ENCODE results near the gene HPD.
"Not testable (repeated sequence)": the region's sequence is repeated elsewhere in the genome, so short reads cannot be mapped to it uniquely, and the experiment has no call there.

Gene HPD

DNA sequence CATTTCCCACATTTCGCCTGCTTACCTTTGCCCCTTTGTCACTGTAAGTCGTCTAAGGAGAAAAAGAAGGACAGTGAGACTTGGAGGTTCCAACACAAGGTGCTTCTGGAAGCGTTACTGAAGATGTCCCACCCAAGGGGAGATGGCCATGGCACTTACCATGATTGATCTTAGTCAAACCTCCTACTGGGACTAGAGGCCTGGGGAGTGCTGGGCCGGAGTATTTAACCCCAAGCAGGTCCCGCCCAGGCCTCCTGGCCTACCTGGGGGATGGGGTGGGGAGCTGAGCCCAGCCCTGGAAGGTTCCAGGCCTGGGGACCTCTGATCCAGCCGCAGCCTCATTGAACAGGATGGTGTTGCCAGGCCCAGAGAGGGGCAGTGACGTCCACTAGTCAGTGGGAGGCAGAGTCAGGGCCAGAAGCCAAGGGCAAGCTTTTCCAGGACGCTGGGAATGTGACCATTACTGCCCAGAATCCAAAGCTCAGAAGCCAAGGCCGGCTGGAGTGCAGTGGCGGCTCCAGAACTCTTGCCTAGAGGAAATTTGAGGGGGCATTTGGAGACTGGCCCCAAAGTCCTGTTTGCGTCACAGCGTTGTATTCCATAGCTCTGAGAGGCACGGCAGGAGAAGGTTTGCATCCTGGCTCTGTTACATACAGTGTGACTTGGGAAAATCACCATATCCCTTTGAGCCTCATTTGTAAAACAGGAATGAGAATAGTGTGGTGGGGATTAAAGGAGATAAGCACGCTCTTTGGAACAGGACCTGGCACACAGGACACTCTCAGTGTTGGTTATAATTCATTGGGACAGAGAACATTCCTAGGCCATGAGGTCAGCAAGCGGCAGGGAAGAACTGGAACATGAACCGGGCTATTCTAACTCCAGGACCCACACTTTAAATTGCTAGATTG lies at the start of gene HPD:
TSS of gene HPD (minus strand) at position 198 of the 911 bp plus-strand sequence. CDS start at position 162, 36 bp downstream.
- peak; percentile 28 for FAIRE-seq

DNA sequence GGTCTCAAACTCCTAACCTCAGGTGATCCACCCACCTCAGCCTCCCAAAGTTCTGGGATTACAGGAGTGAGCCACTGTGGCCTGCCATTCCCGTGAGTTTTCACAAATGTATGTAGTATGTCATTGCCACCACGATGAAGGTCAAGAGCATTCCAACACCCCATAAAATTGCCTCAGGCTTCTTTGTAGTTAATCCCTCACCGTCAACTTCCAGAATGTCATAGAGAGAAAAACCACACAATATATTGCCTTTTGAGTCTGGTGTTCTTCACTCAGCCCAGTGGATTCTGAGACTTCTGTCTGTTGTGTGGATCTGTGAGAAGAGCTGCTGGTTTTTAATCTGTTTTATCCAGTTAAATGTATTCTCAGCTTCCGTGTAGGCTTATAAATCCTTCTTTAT lies 47.1 kb upstream of the HPD start:
- FAIRE-seq = no peak

DNA sequence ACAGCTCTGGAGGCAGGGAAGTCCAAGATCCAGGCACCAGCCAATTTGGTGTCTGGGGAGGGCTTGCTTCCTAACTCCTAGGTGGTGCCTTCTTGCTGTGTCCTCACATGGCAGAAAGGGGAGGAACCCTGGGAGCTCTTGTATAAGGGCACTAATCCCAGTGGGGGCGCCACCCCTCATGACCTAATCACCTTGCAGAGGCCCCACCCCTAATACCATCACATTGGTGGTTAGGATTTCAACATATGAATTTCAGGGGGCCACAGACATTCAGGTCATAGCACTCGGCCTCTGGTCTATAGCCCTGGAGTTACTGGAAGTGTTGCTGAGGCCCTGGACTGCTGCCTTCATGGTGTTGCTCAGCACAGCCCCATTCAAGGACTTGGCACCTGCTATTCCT lies 44.5 kb upstream of the HPD start:
- FAIRE-seq = no peak

DNA sequence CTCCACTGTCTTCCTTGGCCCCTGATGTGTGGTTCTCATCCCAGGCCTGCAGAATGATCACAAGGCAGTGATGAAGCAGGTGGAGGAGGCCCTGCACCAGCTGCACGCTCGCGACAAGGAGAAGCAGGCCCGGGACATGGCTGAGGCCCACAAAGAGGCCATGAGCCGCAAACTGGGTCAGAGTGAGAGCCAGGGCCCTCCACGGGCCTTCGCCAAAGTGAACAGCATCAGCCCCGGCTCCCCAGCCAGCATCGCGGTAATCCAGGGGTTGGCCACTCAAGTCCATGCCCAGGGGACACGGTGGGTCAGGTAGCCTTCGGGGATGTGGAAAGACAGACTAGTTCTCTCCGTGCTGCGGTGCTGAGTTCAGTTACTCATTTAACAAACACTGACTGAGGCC lies 40.9 kb upstream of the HPD start:
- FAIRE-seq = no peak

DNA sequence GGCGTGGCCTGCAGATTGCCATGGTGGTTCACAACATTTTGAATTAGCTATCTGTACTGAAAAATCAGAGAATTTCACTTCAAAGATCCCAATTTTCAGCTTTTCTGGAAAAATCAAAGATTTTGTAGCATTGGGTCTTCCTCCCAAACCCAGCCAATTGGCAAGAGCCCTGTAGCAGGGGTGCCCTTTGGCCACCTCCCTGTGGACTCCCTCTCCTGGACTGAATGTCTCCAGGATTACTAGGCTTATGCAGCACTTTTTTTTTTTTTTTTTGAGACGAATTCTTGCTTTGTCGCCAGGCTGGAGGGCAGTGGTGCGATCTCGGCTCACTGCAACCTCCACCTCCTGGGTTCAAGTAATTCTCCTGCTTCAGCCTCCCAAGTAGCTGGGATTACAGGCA lies 39.6 kb upstream of the HPD start:
- FAIRE-seq = no peak

DNA sequence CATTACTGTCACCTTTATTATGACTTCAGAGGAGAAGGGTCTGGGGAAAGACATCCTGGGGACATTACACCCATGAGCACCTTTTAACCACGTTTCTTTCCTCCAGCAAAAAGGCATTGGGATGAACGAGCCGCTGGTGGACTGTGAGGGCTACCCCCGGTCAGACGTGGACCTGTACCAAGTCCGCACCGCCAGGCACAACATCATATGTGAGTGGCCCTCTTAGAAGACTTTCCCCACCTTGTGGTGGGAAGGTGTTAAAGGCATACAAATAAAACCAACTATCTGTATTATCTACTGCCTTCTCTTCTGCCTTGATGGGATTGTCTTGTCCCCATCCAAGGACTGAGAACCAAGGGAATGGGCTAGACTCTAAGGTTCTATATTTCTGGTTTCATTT lies 36.0 kb upstream of the HPD start:
- no peak for FAIRE-seq

DNA sequence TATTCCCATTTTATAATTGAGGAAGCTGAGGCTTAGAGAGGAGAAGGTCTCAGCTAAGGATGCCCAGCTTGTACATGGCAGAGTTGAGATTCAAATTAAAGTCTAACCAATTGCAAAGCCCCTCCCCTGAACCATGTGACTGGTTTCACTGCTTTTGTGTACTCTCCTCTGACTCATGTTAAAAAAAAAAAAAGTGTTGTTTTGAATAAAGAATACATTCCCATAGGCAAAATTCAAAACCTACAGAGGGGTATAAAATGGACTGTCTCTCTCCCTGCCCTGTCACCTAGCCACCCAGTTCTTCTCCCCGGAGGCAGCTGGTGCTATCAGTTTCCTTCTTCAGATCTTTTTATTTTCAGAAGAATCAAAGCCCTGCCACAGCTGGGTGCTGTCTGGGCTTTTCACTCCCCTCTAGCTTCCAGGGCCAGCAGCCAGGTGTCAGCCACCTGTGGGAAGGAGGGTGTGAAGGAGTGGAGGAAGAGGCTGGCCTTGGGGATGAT lies 35.4 kb upstream of the HPD start:
- FAIRE-seq = no peak

DNA sequence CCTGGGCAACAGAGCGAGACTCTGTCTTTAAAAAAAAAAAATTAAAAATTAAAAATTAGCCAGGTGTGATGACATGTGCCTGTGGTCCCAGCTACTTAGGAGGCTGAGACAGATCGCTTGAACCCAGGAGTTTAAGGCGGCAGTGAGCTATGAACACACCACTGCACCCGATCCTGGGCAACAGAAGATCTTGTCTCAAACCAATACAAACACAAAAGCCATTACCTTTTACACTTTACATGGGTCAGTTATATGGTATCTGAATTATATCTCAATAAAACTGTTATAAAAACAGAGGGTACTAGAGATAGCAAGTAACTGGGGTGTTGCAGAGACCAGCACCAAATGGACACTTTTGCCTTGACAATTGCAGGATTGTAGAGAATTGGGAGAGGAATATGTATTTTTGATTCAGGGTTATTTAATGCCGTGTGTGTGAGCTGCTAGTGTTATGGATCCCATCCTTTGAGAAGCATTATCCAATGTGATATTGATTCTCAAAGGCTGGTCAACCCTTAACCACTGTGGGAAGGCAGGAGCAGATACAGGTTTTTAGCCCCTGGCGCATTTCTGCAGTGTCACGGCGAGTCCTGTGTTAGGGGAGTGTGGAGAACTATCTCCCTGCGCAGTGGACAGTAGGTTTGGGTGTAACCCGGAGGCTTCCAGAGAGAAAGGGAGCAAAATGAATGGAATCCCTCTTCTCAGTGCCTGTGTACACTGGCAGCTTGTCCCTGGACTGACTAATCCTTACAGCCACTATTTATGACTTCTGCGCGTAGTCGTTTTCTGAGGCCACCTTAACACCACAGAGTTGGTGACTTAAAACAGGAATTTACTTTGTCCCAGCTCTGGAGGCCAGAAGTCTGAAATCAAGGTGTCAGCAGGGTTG lies 34.3 kb upstream of the HPD start:
- no peak for FAIRE-seq

DNA sequence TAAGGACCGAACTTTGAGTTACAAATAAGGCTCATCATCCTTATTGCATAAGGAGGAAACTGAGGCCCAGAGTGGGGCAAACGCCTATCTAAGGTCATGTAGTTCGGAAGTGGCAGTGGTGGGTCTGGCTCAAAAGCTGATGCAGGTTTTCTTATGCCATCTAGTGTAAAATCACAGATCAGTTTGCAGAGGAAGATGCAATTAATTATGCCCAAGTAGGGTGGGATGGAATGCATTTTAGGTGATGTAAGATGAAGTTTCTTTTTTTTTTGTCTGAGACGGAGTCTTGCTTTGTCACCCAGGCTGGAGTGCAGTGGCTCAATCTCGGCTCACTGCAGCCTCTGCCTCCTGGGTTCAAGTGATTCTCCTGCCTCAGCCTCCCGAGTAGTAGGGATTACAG lies 31.0 kb upstream of the HPD start:
- not testable (repeated sequence) for FAIRE-seq

DNA sequence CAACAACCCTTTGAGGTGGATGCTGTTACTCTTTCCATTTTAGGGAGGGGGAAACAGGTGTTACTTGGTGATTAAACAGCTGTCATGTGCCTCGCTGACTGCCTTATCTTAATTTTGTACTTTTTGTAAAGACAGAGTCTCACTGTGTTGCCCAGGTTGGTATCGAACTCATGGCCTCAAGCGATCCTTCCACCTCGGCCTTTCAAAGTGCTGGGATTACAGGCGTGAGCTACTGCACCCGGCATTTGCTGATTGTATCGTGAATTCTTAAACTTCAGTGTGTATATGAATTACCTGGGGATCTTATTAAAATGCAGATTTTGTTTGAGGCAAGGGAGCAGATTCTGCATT lies 30.6 kb upstream of the HPD start:
- no peak for FAIRE-seq

DNA sequence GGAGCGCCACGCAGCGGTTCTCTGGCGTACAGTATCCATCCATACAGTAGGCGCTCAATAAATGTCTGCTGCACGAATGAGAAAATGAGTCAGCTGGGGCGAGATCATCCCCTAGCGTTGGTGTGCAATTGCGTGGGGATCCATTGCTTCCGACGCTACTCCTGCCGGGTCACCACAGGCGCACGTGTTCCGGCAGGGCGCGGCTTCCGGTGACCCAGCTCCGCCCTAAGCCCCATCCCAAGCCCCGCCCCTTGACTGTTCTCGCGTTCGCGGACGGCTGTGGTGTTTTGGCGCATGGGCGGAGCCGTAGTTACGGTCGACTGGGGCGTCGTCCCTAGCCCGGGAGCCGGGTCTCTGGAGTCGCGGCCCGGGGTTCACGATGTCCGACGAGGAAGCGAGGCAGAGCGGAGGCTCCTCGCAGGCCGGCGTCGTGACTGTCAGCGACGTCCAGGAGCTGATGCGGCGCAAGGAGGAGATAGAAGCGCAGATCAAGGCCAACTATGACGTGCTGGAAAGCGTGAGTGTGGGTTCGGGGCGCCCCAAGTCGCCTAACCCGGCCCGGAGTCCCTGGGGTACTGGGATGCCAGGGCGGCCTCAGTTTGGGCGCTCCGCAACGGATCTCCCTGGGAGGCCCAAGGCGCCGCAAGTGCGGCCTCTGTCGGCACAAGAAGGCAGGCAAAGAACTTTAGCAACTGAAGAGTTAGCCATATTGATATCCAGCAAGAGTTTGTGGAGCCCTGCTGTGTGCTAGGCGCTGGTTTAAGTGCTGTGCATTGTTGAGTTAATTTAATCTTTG lies 30.0 kb upstream of the HPD start, which contains the start of gene PSMD9:
TSS of gene PSMD9 (plus strand) at position 313 of the 796 bp plus-strand sequence. CDS start at position 380, 67 bp downstream.
- FAIRE-seq = peak; percentile 98

DNA sequence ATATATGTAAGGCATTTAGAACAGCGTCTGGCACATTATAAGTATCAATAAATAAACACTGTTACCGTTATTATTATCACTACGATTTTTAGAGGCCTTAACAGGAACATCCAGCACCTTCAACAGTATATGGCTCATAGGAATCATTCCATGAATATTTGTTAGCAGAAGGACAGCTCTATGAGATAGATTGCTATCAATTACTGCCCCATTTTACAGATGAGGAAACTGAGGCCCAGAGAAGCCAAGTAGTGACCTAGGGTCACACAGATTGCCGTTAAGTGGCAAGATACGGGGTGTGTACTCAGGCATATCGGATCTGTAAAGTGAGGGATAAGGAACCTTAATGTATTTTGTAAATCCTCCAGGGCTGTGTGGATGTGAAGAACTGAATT lies 29.4 kb upstream of the HPD start:
- no peak for FAIRE-seq

DNA sequence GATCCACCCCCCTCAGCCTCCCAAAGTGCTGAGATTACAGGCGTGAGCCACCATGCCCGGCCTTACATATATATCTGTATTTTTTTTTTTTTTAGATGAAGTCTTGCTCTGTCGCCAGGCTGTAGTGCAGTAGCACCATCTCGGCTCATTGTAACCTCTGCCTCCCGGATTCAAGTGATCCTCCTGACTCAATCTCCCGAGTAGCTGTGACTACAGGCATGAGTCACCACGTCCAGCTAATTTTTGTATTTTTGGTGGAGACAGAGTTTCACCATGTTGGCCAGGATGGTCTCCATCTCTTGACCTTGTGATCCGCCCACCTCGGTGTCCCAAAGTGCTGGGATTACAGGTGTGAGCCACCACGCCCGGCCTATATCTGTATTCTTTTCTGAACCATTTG lies 26.5 kb upstream of the HPD start:
- FAIRE-seq = not testable (repeated sequence)

DNA sequence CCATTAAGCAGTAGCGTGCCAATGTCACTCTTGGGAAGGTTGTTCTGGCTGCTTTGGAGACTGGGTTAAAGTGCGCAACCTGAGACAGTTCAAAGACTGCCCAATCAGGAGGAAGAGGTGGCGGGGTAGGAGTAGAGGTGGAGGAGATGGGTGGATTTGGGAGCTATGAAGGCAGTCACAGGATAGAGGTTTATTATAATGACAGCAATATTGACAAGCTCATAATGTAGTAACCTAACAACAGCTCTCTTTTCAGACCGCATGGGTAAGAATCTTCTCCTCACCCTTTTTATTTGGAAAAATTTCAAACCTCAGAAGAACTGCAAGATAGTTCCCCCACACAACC lies 24.6 kb upstream of the HPD start:
- FAIRE-seq = peak; percentile 54

DNA sequence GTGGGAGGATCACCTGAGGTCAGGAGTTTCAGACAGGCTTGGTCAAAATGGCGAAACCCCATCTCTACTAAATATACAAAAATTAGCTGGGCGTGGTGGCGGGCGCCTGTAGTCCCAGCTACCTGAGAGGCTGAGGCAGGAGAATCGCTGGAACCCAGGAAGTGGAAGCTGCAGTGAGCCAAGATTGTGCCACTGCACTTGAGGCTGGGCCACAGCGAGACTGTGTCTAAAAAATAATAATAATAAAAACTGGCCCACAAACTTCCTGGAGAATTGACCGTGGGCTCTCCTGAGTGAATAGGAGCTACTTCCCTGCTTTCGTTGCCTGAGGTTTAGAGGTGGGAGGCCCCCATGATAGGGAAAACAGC lies 17.4 kb upstream of the HPD start:
- not testable (repeated sequence) for FAIRE-seq

DNA sequence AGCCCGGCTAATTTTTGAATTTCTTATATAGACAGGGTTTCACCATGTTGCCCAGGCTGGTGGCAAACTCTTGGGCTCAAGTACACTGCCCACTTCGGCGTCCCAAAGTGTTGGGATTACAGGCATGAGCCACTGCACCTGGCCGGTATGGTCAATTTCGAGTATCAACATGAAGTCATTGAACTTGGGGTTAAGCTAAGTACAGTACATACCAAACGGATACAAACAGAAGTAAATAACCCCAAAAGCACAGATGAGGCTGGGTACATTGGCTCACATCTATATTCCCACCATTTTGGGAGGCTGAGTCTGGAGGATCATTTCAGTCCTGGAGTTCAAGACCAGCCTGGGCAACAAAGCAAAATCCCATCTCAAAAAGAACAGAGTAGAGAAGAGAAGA lies 16.9 kb upstream of the HPD start:
- FAIRE-seq = no peak

DNA sequence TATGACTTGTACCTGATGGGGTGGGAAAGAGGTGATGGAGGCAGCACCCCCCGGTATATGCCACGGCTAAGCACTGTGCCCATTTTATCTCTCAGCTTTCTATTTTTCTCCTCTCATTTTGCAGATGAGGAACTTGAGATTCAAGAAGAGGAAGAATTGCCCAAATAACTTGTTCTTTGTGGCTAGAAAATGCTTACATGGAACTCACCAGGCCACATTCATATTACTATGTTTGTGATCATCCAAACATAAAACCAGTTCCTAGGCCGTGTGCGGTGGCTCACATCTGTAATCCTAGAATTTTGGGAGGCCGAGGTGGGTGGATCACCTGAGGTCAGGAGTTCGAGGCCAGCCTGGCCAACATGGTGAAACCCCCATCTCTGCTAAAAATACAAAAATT lies 15.4 kb upstream of the HPD start:
- no peak for FAIRE-seq

DNA sequence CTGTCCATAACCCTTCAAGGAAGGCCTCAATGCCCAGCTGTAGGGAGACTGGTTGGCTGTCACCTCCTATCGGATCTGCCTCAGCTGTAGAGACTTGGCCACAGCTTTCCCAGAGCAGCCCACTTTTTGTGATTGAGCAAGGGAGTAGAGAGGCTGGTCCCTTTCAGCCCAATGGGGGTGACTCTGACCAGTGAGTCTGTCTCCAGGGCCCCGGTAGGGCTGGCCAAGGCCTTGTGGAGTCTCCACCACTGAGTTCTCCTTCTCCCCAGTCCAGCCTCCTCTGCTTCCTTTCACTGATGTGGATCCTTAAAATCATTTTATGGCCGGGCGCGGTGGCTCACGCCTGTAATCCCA lies 14.5 kb upstream of the HPD start:
- no peak for FAIRE-seq

DNA sequence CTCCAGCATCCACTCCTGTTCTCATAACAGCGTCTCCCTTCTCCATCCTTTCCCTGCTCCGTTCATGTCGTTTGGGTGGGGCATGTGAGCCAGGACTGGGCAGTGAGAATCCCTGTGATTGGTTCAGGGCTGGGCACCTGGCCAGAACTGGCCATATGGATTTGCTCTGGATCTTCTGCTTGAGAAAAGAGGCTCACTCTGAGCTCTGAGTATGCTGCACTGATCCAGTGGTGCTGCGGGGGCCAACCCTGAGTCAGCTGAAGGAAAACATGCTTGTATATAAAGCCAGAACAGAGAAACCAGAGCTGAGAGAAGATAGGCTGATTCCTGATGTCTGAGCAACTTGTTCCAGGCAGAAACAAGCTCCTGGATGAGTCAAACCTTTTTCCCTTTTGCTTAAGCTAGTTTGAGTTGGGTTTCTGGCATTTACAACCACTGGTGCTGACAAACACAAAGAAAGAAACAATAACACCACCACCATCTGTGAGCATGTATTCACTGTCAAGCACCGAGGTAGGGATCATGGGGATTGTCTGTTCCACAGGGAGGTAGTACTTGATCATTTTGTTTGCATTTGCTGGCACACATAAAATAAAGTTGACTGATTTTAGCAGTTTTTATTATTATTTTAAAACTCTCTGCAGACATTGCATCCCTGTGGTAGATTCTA lies 14.0 kb upstream of the HPD start:
- no peak for FAIRE-seq

DNA sequence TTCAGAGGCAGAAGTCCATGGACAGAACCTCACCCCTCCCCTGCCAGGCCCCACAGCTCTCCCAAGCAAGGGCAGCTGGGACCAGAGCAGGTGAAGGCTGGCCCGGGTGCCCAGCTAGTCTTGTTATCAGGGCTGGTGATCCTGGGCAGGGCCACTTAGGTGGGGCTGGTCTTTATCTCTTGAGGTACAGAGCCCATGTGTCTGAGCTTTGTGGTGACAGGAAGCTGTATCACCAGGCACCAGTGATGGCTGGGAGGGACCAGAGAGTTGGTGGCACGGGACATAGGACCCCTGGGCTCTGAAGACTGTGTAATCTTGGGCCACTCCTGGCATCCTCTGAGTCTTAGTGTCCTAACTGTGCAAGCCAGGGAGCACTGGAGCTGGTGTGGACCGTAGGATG lies 12.8 kb upstream of the HPD start:
- no peak for FAIRE-seq

DNA sequence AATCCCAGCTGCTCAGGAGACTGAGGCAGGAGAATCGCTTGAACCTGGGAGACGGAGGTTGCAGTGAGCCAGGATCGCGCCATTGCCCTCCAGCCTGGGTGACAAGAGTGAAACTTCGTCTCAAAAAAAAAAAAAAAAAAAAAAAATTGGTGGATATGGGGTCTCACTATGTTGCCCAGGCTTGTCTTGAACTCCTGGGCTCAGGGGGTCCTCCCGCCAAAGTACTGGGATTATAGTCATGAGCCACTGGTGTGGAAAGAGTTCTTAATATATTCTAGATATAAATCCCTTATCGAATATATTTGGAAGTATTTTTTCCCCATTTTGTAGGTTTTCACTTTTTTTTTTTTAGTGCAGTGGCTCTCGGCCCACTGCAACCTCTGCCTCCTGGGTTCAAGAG lies 10.6 kb upstream of the HPD start:
- not testable (repeated sequence) for FAIRE-seq

DNA sequence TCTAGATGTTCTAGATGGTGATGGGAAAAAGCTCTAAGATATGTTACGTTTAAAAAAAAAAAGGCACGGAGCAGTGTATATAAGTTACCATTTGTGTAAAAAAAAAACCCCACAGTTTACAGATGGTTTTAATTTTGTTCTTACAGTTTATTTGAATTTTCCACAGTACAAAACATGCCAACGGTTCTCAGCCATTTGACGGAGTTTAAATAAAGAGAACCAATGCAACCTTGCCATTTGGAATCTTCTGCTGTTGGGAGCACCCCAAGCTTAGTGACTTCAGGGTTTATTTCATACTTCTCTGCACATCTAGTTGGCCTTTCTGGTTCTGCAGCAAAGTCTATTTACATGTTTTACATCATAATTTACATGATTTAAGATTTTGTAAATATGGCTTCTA lies 7.7 kb upstream of the HPD start:
- no peak for FAIRE-seq

Measured in G401.6 (cell line).